IMR-90 (cell line): ENCODE results near the gene BTBD6. TPM values are rescaled to one million over a fixed set of nuclear protein-coding genes. Genes with fewer than 3 reads are reported as not detected.
A peak's percentile ranks its signal among the peaks of the same experiment; 100 is the strongest.

Source experiments
- ATAC-seq: fragments of 200-7000 bp; cut with Tn5 transposase; 2 replicates; pipeline ENCODE4 v1.9.1; 2020; ENCODE audit warnings: low read depth, mild to moderate bottlenecking, moderate library complexity
- BruUV-seq: library from RNA; stranded (reverse); fragments of 400-500 nt; replicated peaks from 2 replicates; lab custom pipeline; 2021; lab: Mats Ljungman, UMichigan
- CTCF ChIA-PET: fragments of 300-600 bp; formaldehyde crosslinking; extraction: SDS; loops from one replicate; lab custom pipeline; 2021; ENCODE audit warnings: antibody characterized with exemption; lab: Yijun Ruan, JAX
- POLR2A ChIA-PET: fragments of 300-600 bp; sonication (Branson Sonifier 250); formaldehyde crosslinking; loops from one replicate; lab custom pipeline; 2022; ENCODE audit warnings: antibody characterized with exemption; ENCODE audit not compliant: unreplicated experiment; lab: Charles Lee
- DNase-seq: peaks from one replicate; pipeline ENCODE4 v3.0.0; 2013
- H2AFZ ChIP-seq: replicated peaks from 2 replicates; pipeline ENCODE3; 2013; ENCODE audit warnings: low read length, mild to moderate bottlenecking; ENCODE audit not compliant: poor library complexity
- H2AK5ac ChIP-seq: 2 replicates; pipeline ENCODE4 v1.6.1; 2013; ENCODE audit warnings: low read depth, low read length, inconsistent platforms
- H2AK9ac ChIP-seq: replicated peaks from 2 replicates; pipeline ENCODE3; 2013; ENCODE audit warnings: mild to moderate bottlenecking, low read depth, low read length, moderate library complexity; ENCODE audit not compliant: poor library complexity
- H2BK120ac ChIP-seq: 2 replicates; pipeline ENCODE4 v1.6.1; 2013; ENCODE audit warnings: low read depth, low read length, inconsistent platforms
- H2BK15ac ChIP-seq: 3 replicates; pipeline ENCODE4 v1.6.1; 2013; ENCODE audit warnings: low read depth, low read length, inconsistent platforms
- H2BK20ac ChIP-seq: 2 replicates; pipeline ENCODE4 v1.6.1; 2013; ENCODE audit warnings: low read depth, mild to moderate bottlenecking, inconsistent platforms, low read length, moderate library complexity
- H2BK5ac ChIP-seq: 2 replicates; pipeline ENCODE4 v1.6.1; 2013; ENCODE audit warnings: mild to moderate bottlenecking, low read depth, low read length, inconsistent platforms; ENCODE audit not compliant: poor library complexity, severe bottlenecking
- H3K14ac ChIP-seq: replicated peaks from 2 replicates; pipeline ENCODE4 v1.6.1; 2013; ENCODE audit warnings: low read depth, low read length, inconsistent platforms
- H3K18ac ChIP-seq: 2 replicates; pipeline ENCODE4 v1.6.1; 2013; ENCODE audit warnings: low read depth, low read length, control low read depth
- H3K23ac ChIP-seq: 2 replicates; pipeline ENCODE4 v1.6.1; 2013; ENCODE audit warnings: low read depth, low read length, inconsistent platforms
- H3K27ac ChIP-seq: 2 replicates; pipeline ENCODE4 v1.5.1; 2013; ENCODE audit warnings: mild to moderate bottlenecking, control low read depth, low read length; ENCODE audit not compliant: insufficient read depth
- H3K27me3 ChIP-seq: 2 replicates; pipeline ENCODE4 v1.6.1; 2013; ENCODE audit warnings: low read length; ENCODE audit not compliant: control insufficient read depth, insufficient read depth
- H3K36me3 ChIP-seq: 2 replicates; pipeline ENCODE4 v1.6.1; 2013; ENCODE audit warnings: low read length, mixed read lengths; ENCODE audit not compliant: control insufficient read depth, insufficient read depth
- H3K4ac ChIP-seq: 2 replicates; pipeline ENCODE4 v1.6.1; 2013; ENCODE audit warnings: low read depth, low read length, inconsistent platforms
- H3K4me1 ChIP-seq: 2 replicates; pipeline ENCODE4 v1.6.1; 2013; ENCODE audit warnings: low read length, mixed read lengths; ENCODE audit not compliant: control insufficient read depth, insufficient read depth
- H3K4me2 ChIP-seq: 2 replicates; pipeline ENCODE4 v1.6.1; 2013; ENCODE audit warnings: low read depth, mild to moderate bottlenecking, control low read depth, low read length, moderate library complexity
- H3K4me3 ChIP-seq: 2 replicates; pipeline ENCODE4 v1.5.1; 2013; ENCODE audit warnings: low read depth, mild to moderate bottlenecking, control low read depth, low read length, moderate library complexity; ENCODE audit not compliant: insufficient read depth
- H3K56ac ChIP-seq: 2 replicates; pipeline ENCODE4 v1.6.1; 2013; ENCODE audit warnings: low read length, inconsistent platforms; ENCODE audit not compliant: insufficient read depth; ENCODE audit errors: extremely low read depth
- H3K79me1 ChIP-seq, 2 experiments: 2 replicates each; pipeline ENCODE4 v1.6.1; 2013; ENCODE audit warnings: low read length in 2 of 2, inconsistent platforms in 1 of 2, low read depth in 1 of 2
- H3K9ac ChIP-seq: 2 replicates; pipeline ENCODE4 v1.6.1; 2013; ENCODE audit warnings: low read depth, low read length, control low read depth
- H3K9me1 ChIP-seq: 2 replicates; pipeline ENCODE4 v1.6.1; 2013; ENCODE audit warnings: low read length, inconsistent platforms; ENCODE audit not compliant: insufficient read depth
- H3K9me3 ChIP-seq: 2 replicates; pipeline ENCODE4 v1.6.1; 2013; ENCODE audit warnings: low read length; ENCODE audit not compliant: control insufficient read depth, insufficient read depth
- H4K20me1 ChIP-seq: 2 replicates; pipeline ENCODE4 v1.6.1; 2013; ENCODE audit warnings: low read length, inconsistent platforms; ENCODE audit not compliant: insufficient read depth
- H4K5ac ChIP-seq: 2 replicates; pipeline ENCODE4 v1.6.1; 2013; ENCODE audit warnings: mild to moderate bottlenecking, low read depth, low read length, control low read depth
- H4K8ac ChIP-seq, 2 experiments: 2 replicates each; pipeline ENCODE4 v1.6.1; 2013; ENCODE audit warnings: low read depth in 2 of 2, low read length in 2 of 2, control low read depth in 1 of 2, inconsistent platforms in 1 of 2
- H4K91ac ChIP-seq: 2 replicates; pipeline ENCODE4 v1.6.1; 2013; ENCODE audit warnings: low read depth, low read length, inconsistent platforms; ENCODE audit not compliant: insufficient read depth
- BHLHE40 ChIP-seq: fragments of 150-350 bp; IDR thresholded peaks from 2 replicates; pipeline ENCODE4 v1.6.1; 2016; ENCODE audit warnings: mild to moderate bottlenecking, low read depth, low read length
- CHD1 ChIP-seq: IDR thresholded peaks from 2 replicates; pipeline ENCODE4 v1.6.1; 2012; ENCODE audit warnings: low read depth, low read length, improper control_type of control experiment
- CTCF ChIP-seq: conservative IDR thresholded peaks from 2 replicates; pipeline ENCODE4 v1.5.1; 2012; ENCODE audit warnings: mild to moderate bottlenecking, low read depth, low read length, improper control_type of control experiment
- ELK1 ChIP-seq: fragments of 150-350 bp; IDR thresholded peaks from 2 replicates; pipeline ENCODE4 v1.6.1; 2016; ENCODE audit warnings: low read depth, mild to moderate bottlenecking, low read length, moderate library complexity, borderline replicate concordance
- FOS ChIP-seq: fragments of 150-350 bp; IDR thresholded peaks from 2 replicates; pipeline ENCODE4 v1.6.1; 2016; ENCODE audit warnings: low read depth, low read length
- MAFK ChIP-seq: IDR thresholded peaks from 2 replicates; pipeline ENCODE4 v1.6.1; 2012; ENCODE audit warnings: low read depth, low read length, improper control_type of control experiment
- MAZ ChIP-seq: IDR thresholded peaks from 2 replicates; pipeline ENCODE4 v1.6.1; 2012; ENCODE audit warnings: low read depth, mild to moderate bottlenecking, low read length, improper control_type of control experiment, moderate library complexity, borderline replicate concordance
- MXI1 ChIP-seq: IDR thresholded peaks from 2 replicates; pipeline ENCODE4 v1.6.1; 2012; ENCODE audit warnings: low read depth, mild to moderate bottlenecking, low read length, moderate library complexity, borderline replicate concordance
- POLR2A ChIP-seq: IDR thresholded peaks from 2 replicates; pipeline ENCODE4 v1.6.1; 2012; ENCODE audit warnings: mild to moderate bottlenecking, low read depth, low read length
- RAD21 ChIP-seq: IDR thresholded peaks from 2 replicates; pipeline ENCODE4 v1.6.1; 2012; ENCODE audit warnings: low read length, improper control_type of control experiment
- RFX5 ChIP-seq: IDR thresholded peaks from 2 replicates; pipeline ENCODE4 v1.8.0; 2012; ENCODE audit warnings: low read depth, mild to moderate bottlenecking, low read length, moderate library complexity
- SMC3 ChIP-seq: fragments of 150-350 bp; IDR thresholded peaks from 2 replicates; pipeline ENCODE4 v1.6.1; 2016; ENCODE audit warnings: low read depth, mild to moderate bottlenecking, antibody characterized with exemption, low read length, moderate library complexity
- WGBS, 2 experiments: methylation state at CpG; one replicate each; pipeline versions ENCODE4 v1.1.5 to v1.1.7; 2013; ENCODE audit warnings: missing lambda C conversion rate in 2 of 2; ENCODE audit not compliant: insufficient read length in 1 of 2; ENCODE audit errors: extremely low coverage in 2 of 2; 5-methylcytosine and 5-hydroxymethylcytosine counted together
- dilution Hi-C: fragments of 300-500 bp; cut with HindIII; formaldehyde crosslinking; loops from one replicate; pipeline ENCODE4 v1.14.3; 2018; ENCODE audit warnings: low sequenced_read_pairs; ENCODE audit not compliant: unreplicated experiment
- in situ Hi-C: fragments of 300-500 bp; cut with MboI; formaldehyde crosslinking; loops from 3 replicates; pipeline ENCODE4 v1.14.3; 2019; ENCODE audit warnings: low sequenced_read_pairs, inconsistent platforms, mixed read lengths
- intact Hi-C: fragments of 100-400 bp; cut with micrococcal nuclease; formaldehyde crosslinking; loops from 2 replicates; pipeline ENCODE4 v1.10.0; 2022
- polyA plus RNA-seq, 3 experiments: library from polyadenylated mRNA; depleted of rRNA; stranded (reverse); fragments of >200 nt; gene quantifications; 2 replicates each; pipeline ENCODE4 v1.2.3, GENCODE V29; 2012; ENCODE audit warnings: low replicate concordance in 1 of 3
- total RNA-seq: library from RNA; depleted of rRNA; stranded (reverse); fragments of >200 nt; gene quantifications from 2 replicates; pipeline ENCODE4 v1.2.3, GENCODE V29; 2012
- TF ChIP-seq, protein P1 (sequence below): fragments of 150-350 bp; IDR thresholded peaks from 2 replicates; pipeline ENCODE4 v1.6.1; 2017; ENCODE audit warnings: mild to moderate bottlenecking, antibody characterized with exemption, low read length, low read depth

The BTBD6 gene
- total and polyA plus RNA-seq, 2 of the 4 experiments (the other 2 are of a cell fraction) = 33.9 to 43.9 TPM

DNA sequence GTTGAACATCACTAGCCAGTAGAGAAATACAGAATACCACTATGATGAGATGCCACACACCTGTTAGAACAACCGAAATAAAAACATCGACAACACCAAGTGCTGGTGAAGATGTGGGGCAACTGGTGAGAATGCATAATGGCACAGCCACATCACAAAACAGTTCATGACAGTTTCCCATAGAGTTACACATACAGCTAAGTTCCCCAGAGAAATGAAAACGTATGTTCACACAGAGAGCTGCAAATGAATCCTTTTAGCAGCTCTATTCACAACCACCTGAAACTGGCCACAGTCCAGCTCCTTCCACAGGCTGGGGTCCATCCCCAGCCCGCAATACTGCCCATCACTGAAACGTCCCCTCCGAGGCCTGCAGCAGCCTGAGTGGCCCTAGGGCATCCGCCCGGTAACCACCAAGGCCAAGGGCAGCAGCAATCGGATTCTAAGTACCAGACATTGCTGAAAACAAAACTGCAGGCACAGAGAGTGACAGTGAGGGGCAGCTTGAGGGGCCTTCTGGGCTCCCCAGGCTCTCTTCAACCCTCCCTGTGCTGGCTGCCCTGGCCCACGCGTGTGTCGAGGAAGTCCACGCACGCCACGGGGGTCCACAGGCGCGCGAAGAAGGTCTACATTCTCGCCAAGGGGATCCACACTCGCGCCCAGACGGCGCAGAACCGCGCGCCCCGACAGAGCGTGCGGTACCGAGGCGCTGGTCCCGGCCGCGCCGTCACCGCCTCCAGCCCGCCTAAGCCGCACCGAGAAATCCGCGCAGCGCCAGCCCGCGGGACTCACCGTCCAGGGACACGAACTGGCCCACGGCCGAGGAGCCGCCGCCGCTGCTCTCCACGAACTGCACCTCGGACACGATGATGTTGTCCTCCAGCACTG, 51.6 kb downstream of the BTBD6 start:
- H4K91ac ChIP-seq = no peak overlapping the region; the same call in 1 of the 2 replicates
- ATAC-seq (no peak; the same call in none of the 2 replicates), DNase-seq (no peak)
- peak overlapping the region; percentile 100 for H2AFZ ChIP-seq
- intact Hi-C loops (no loop called here), in situ Hi-C loops (no loop called here), dilution Hi-C loops (no loop called here)
- ChIA-PET CTCF (no interaction called here), POLR2A (no interaction called here)
- peaks cover 7% of the 10 kb centered on the region for H3K4me1 ChIP-seq
- peak overlapping the region; percentile 36; the same call in 1 of the 2 replicates for H3K4ac ChIP-seq
- H4K20me1 ChIP-seq = peaks cover 14% of the 10 kb centered on the region
- peak overlapping the region; percentile 18; the same call in 1 of the 2 replicates for H3K56ac ChIP-seq
- peak overlapping the region; percentile 44; the same call in 1 of the 2 replicates for H4K5ac ChIP-seq
- H3K79me1 ChIP-seq = peaks cover 14 to 38% of the 10 kb centered on the region in 2 experiments
- peak overlapping the region; percentile 96 for H3K4me3 ChIP-seq
- no peaks in the 10 kb centered on the region for H3K36me3 ChIP-seq
- peak overlapping the region; percentile 50 to 99; a peak in 2 of 4 replicates for H4K8ac ChIP-seq
- no peak overlapping the region for H2BK20ac ChIP-seq
- H2BK5ac ChIP-seq = peak overlapping the region; percentile 59
- no TSS peak for BruUV-seq
- no peaks in the 10 kb centered on the region for H3K27me3 ChIP-seq
- H3K9me1 ChIP-seq = peaks cover 8% of the 10 kb centered on the region; the same call in 1 of the 2 replicates
- H3K9me3 ChIP-seq = no peaks in the 10 kb centered on the region
- peak overlapping the region; percentile 48; the same call in 1 of the 2 replicates for H2AK5ac ChIP-seq
- no peak overlapping the region for H2BK15ac ChIP-seq
- H3K9ac ChIP-seq = peak overlapping the region; percentile 79
- peak overlapping the region; percentile 94 for H2AK9ac ChIP-seq
- H3K4me2 ChIP-seq = peak overlapping the region; percentile 87
- H3K27ac ChIP-seq = peak overlapping the region; percentile 71
- peak overlapping the region; percentile 11; the same call in 1 of the 2 replicates for H3K23ac ChIP-seq
- H3K14ac ChIP-seq = 0 out of 2 replicates have a peak overlapping the region, but pooled peaks have one; percentile 31
- H2BK120ac ChIP-seq = no peak overlapping the region
- 0% methylated on average over 17 of the region's 54 CpGs; no CpG with 5 or more reads in 1 of the 2 experiments for WGBS, 2 experiments
- H3K18ac ChIP-seq = no peak overlapping the region
- no peak for TF ChIP-seq CHD1
- TF ChIP-seq FOS = no peak
- no peak for TF ChIP-seq POLR2A
- TF ChIP-seq SMC3 = no peak
- TF ChIP-seq, protein P1, sequence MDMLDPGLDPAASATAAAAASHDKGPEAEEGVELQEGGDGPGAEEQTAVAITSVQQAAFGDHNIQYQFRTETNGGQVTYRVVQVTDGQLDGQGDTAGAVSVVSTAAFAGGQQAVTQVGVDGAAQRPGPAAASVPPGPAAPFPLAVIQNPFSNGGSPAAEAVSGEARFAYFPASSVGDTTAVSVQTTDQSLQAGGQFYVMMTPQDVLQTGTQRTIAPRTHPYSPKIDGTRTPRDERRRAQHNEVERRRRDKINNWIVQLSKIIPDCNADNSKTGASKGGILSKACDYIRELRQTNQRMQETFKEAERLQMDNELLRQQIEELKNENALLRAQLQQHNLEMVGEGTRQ = no peak
- no peak for TF ChIP-seq RFX5
- no peak for TF ChIP-seq RAD21
- no peak for TF ChIP-seq MAZ
- no peak for TF ChIP-seq BHLHE40
- TF ChIP-seq MXI1 = no peak
- TF ChIP-seq CTCF = no peak
- no peak for TF ChIP-seq MAFK
- no peak for TF ChIP-seq ELK1
